Activated naive CD4-positive, alpha-beta T cell treated with anti-CD3 and anti-CD28 coated beads for 36 hours (primary cell): Measurements from ENCODE around the gene CLEC2B. TPM values are rescaled to one million over a fixed set of nuclear protein-coding genes. Genes with fewer than 3 reads are reported as not detected.

Experiments
- CTCF ChIA-PET: fragments of 350-600 bp; sonication (Branson Sonifier 250); formaldehyde crosslinking; loops from one replicate; lab custom pipeline; 2021; ENCODE audit warnings: antibody characterized with exemption; lab: Charles Lee
- DNase-seq: peaks from one replicate; pipeline ENCODE4 v3.0.0-alpha.2; 2020
- H3K27ac Mint-ChIP-seq: one replicate; pipeline ENCODE4 v1.8.0; 2021; ENCODE audit warnings: mild to moderate bottlenecking, mixed read lengths
- H3K27me3 Mint-ChIP-seq: one replicate; pipeline ENCODE4 v1.8.0; 2021; ENCODE audit warnings: low read depth, mixed read lengths
- H3K36me3 Mint-ChIP-seq: one replicate; pipeline ENCODE4 v1.8.0; 2021; ENCODE audit warnings: low read depth, mixed read lengths
- H3K4me1 Mint-ChIP-seq: one replicate; pipeline ENCODE4 v1.8.0; 2021; ENCODE audit warnings: low read depth, mixed read lengths
- H3K4me3 Mint-ChIP-seq: one replicate; pipeline ENCODE4 v1.8.0; 2021; ENCODE audit warnings: mild to moderate bottlenecking, moderate library complexity, mixed read lengths
- H3K9me3 Mint-ChIP-seq: one replicate; pipeline ENCODE4 v1.8.0; 2021; ENCODE audit warnings: mixed read lengths
- intact Hi-C: fragments of 100-400 bp; cut with micrococcal nuclease; formaldehyde crosslinking; loops from one replicate; pipeline ENCODE4 v1.15.1; 2023
- total RNA-seq, 2 experiments: library from RNA; stranded (reverse); gene quantifications; one replicate each; pipeline ENCODE4 v1.2.3, GENCODE V29; 2021

The CLEC2B gene
- total RNA-seq, 2 experiments from 2014 or later = 30.3 to 30.7 TPM

DNA sequence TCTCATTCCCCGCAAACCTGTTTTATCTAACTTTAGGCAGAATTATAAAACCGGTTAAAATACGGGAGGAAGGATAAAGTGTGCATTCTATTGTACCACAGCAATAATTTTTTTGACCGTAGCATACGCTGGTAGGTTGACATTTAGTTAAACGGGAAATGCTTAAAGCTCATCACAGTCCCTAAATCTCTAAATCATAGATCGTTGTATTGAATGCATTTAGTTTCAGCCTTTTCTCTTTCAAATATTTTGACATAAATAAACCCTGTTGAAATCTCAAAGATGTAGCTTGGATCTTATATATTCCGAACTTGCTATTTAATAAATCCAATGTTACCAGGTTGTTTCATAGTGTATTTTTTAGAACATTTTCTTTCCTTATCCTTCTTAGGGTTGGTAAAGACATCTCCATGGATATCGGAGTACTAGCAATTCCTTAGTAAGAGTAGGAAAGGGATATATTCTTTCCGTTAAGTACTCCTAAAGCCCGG is 798 bp downstream of the CLEC2B start:
- DNase-seq = no peak
- intact Hi-C loops = loop anchor here (2.0 to 10.0 kb wide), 8 partner anchors 56 to 1786 kb away; partner anchors contain the start of gene MAGOHB
- Mint-ChIP-seq H3K27ac (peak overlapping the region; percentile 98), H3K4me1 (peaks cover 33% of the 10 kb centered on the region), H3K27me3 (no peaks in the 10 kb centered on the region), H3K4me3 (peak overlapping the region; percentile 91), H3K9me3 (peaks cover 7% of the 10 kb centered on the region), H3K36me3 (peaks cover 19% of the 10 kb centered on the region)
- CTCF ChIA-PET = interaction anchor here (0.5 to 2.4 kb wide), 6 partner anchors 12 to 125 kb away, joined by 3 to 7 read pairs (median 3); partner anchors contain the start of gene CD69

DNA sequence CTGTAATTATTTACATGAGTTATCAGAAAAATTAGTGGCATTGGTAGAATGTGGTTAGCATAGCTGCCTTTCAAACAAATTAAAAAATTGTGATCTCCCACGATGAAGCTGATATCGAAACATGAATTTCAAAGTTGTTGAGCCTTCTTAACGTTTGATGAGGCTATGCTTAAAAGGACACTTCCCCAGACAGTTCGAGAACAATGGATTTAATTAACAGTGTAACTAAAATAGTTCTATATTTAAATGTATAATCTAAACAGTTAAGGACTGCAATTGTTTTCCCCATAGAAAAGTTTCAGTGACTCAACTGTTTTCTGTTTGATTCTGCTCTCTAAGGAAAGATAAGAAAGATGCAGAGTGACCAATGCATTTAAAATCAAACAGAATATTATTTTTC is 1.6 kb downstream of the CLEC2B start:
- Mint-ChIP-seq H3K27ac (peak overlapping the region; percentile 99), H3K27me3 (no peaks in the 10 kb centered on the region), H3K4me1 (peaks cover 38% of the 10 kb centered on the region), H3K36me3 (peaks cover 26% of the 10 kb centered on the region), H3K9me3 (peaks cover 10% of the 10 kb centered on the region), H3K4me3 (peak overlapping the region; percentile 92)
- intact Hi-C loops = loop anchor here (2.0 to 10.0 kb wide), 7 partner anchors 55 to 1787 kb away; partner anchors contain the start of genes GABARAPL1 and MAGOHB
- DNase-seq = no peak
- CTCF ChIA-PET = interaction anchor here (0.6 to 2.4 kb wide), 9 partner anchors 54 to 201 kb away, joined by 3 to 7 read pairs (median 3); partner anchors contain the start of gene CD69

- Mint-ChIP-seq H3K9me3 (peaks cover 10% of the 10 kb centered on the region), H3K36me3 (peaks cover 27% of the 10 kb centered on the region), H3K27ac (peak overlapping the region; percentile 99), H3K27me3 (no peaks in the 10 kb centered on the region), H3K4me3 (peak overlapping the region; percentile 92), H3K4me1 (peaks cover 39% of the 10 kb centered on the region)
- intact Hi-C loops = loop anchor here (1.0 to 10.0 kb wide), 8 partner anchors 55 to 1788 kb away; partner anchors contain the start of genes GABARAPL1 and MAGOHB
- CTCF ChIA-PET = interaction anchor here (0.7 to 2.4 kb wide), 9 partner anchors 53 to 200 kb away, joined by 3 to 7 read pairs (median 3); partner anchors contain the start of gene CD69
- DNase-seq = no peak
Measured at GRCh38 chr12:9866860-9867269, 2.3 kb downstream of the CLEC2B start.

DNA sequence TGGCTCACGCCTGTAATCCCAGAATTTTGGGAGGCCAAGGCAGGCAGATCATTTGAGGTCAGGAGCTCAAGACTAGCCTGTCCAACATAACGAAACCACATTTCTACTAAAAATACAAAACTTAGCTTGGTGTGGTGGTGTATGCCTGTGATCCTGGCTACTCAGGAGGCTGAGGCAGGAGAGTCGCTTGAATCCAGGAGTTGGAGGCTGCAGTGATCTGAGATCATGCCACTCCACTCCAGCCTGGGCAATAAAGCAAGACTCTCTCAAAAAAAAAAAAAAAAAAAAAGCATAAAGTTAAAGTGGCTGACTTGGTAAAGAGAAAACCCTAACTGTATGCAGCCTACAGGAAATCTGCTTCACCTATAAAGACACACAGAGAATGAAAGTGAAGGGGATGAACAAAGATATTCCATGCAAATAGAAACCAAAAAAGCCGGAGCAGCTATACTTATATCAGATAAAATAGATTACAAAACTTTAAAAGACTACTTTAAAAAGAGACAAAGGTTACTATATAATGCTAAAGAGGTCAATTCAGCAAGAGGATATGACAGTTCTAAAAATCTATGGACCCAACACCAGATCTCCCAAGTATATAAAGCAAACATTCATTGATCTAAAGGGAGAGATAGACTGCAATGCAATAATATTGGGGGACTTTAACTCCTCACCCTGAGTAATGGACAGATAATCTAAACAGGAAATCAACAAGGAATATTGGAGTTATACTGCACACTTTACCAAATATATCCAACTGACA is 4.1 kb downstream of the CLEC2B start:
- Mint-ChIP-seq H3K36me3 (peaks cover 30% of the 10 kb centered on the region), H3K27ac (peak overlapping the region; percentile 93), H3K4me1 (peaks cover 36% of the 10 kb centered on the region), H3K27me3 (no peaks in the 10 kb centered on the region), H3K9me3 (peaks cover 10% of the 10 kb centered on the region), H3K4me3 (peak overlapping the region; percentile 78)
- DNase-seq = no peak
- intact Hi-C loops = loop anchor here (1.0 to 10.0 kb wide), 7 partner anchors 53 to 1790 kb away; partner anchors contain the start of gene MAGOHB
- CTCF ChIA-PET = interaction anchor here (0.6 to 1.9 kb wide), 4 partner anchors 79 to 192 kb away, joined by 3 to 6 read pairs (median 4); partner anchors contain the start of gene CD69

GRCh38 chr12:9858135-9858534 is 11.0 kb downstream of the CLEC2B start:
- H3K4me3 Mint-ChIP-seq = no peak overlapping the region
- peaks cover 52% of the 10 kb centered on the region for H3K4me1 Mint-ChIP-seq
- H3K27ac Mint-ChIP-seq = no peak overlapping the region
- DNase-seq = no peak
- H3K36me3 Mint-ChIP-seq = peaks cover 31% of the 10 kb centered on the region
- peaks cover under 1% of the 10 kb centered on the region for H3K9me3 Mint-ChIP-seq
- CTCF ChIA-PET = interaction anchor here (0.6 to 0.7 kb wide), 2 partner anchors 39 to 115 kb away, joined by 3 to 4 read pairs; no protein-coding TSS in a partner anchor
- no peaks in the 10 kb centered on the region for H3K27me3 Mint-ChIP-seq
- intact Hi-C loops = no loop called here

DNA sequence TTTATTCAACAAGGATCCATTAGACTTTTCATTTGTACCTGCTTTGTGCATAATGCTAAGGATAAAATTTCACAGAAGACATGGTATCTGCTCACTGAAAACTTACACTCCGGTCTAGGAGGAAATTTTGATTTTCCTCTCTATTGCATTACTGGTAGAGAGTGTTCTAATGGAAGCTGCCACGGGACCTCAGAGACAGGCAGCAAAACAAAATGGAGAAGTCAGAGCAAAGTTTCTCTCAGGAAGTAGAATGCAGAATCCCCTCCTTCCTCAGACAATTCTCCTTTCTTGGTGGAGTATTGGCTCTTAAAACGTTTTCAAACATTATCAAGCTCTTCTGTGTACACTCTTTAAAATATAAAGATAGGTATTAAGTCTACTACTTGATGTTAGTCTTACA is 12.3 kb downstream of the CLEC2B start:
- no peak overlapping the region for H3K27ac Mint-ChIP-seq
- CTCF ChIA-PET = no interaction called here
- H3K9me3 Mint-ChIP-seq = no peaks in the 10 kb centered on the region
- no peak overlapping the region for H3K4me3 Mint-ChIP-seq
- H3K27me3 Mint-ChIP-seq = no peaks in the 10 kb centered on the region
- H3K36me3 Mint-ChIP-seq = peaks cover 30% of the 10 kb centered on the region
- H3K4me1 Mint-ChIP-seq = peaks cover 42% of the 10 kb centered on the region
- intact Hi-C loops = no loop called here
- no peak for DNase-seq

DNA sequence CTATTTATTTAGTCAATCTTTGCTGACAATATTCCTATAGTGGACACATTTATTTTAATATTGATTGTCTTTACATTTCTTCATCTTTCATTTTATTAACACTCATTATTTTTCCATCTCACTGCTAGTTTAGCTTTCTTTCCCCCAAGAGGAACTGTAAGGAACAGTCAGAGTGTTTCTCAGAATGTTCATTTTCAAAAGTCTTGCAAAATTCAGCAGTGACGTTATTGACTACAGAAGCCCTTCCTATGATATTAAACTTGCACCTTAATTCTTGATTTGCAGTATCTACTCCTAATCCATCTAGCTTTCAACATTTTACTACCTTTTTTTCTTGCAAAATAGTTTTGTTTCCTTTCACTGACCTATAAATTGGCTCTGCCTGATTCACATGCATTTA is 13.0 kb downstream of the CLEC2B start:
- H3K27ac Mint-ChIP-seq = no peak overlapping the region
- H3K27me3 Mint-ChIP-seq = no peaks in the 10 kb centered on the region
- no peak for DNase-seq
- CTCF ChIA-PET = no interaction called here
- H3K9me3 Mint-ChIP-seq = no peaks in the 10 kb centered on the region
- peaks cover 40% of the 10 kb centered on the region for H3K4me1 Mint-ChIP-seq
- intact Hi-C loops = no loop called here
- no peak overlapping the region for H3K4me3 Mint-ChIP-seq
- peaks cover 30% of the 10 kb centered on the region for H3K36me3 Mint-ChIP-seq

- CTCF ChIA-PET = interaction anchor here (0.5 kb wide), 1 partner anchor 1812 kb away, joined by 3 read pairs; no protein-coding TSS in a partner anchor
- H3K27me3 Mint-ChIP-seq = no peaks in the 10 kb centered on the region
- DNase-seq = no peak
- peaks cover 15% of the 10 kb centered on the region for H3K4me1 Mint-ChIP-seq
- H3K4me3 Mint-ChIP-seq = no peak overlapping the region
- peaks cover 30% of the 10 kb centered on the region for H3K36me3 Mint-ChIP-seq
- peaks cover 15% of the 10 kb centered on the region for H3K9me3 Mint-ChIP-seq
- H3K27ac Mint-ChIP-seq = no peak overlapping the region
- intact Hi-C loops = no loop called here
Measured at GRCh38 chr12:9851927-9852326, 17.2 kb downstream of the CLEC2B start.

DNA sequence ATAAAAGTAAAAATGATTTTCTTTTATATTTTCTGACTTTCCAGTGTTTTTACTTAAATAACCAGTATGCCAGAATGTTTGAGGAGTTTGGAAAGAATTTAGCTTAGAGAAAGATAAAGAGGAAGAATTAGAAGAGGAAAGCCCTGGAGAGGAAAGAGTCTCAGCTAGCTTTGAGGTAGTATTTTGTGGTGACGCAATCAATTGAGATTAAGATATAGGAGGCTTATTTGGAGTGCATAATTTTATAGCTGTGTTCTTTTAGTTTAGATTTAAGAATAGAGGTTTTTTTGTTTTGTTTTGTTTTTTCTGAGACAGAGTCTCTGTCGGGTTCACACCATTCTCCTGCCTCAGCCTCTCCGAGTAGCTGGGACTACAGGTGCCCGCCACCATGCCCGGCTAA is 18.1 kb downstream of the CLEC2B start:
- intact Hi-C loops = no loop called here
- CTCF ChIA-PET = no interaction called here
- no peak for DNase-seq
- Mint-ChIP-seq H3K4me1 (peaks cover 8% of the 10 kb centered on the region), H3K4me3 (no peak overlapping the region), H3K36me3 (peaks cover 28% of the 10 kb centered on the region), H3K27me3 (no peaks in the 10 kb centered on the region), H3K27ac (no peak overlapping the region), H3K9me3 (peaks cover 24% of the 10 kb centered on the region)

GRCh38 chr12:9848899-9849298 is 20.3 kb downstream of the CLEC2B start:
- no peaks in the 10 kb centered on the region for H3K27me3 Mint-ChIP-seq
- H3K4me1 Mint-ChIP-seq = peaks cover 6% of the 10 kb centered on the region
- DNase-seq = no peak
- H3K4me3 Mint-ChIP-seq = no peak overlapping the region
- no peak overlapping the region for H3K27ac Mint-ChIP-seq
- CTCF ChIA-PET = no interaction called here
- intact Hi-C loops = no loop called here
- peaks cover 19% of the 10 kb centered on the region for H3K36me3 Mint-ChIP-seq
- peaks cover 33% of the 10 kb centered on the region for H3K9me3 Mint-ChIP-seq

DNA sequence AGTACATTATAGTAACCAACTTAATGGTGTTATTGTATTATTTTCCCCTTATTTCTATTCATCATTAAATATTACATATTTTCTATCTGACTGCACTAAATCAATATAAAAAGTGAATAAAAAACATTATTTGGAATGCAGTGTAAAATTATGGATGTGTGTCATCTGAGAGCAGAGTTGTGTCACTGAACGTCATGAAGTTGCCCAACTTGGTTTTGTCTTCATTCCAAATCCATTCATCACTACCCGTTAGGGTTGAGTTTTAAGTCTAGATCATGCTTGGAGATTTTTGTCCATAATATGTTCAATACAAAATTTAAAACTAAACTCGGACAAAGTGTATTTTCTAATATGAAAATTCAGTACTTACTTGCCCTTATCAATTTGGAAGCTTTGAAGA is 25.7 kb downstream of the CLEC2B start:
- intact Hi-C loops = no loop called here

DNA sequence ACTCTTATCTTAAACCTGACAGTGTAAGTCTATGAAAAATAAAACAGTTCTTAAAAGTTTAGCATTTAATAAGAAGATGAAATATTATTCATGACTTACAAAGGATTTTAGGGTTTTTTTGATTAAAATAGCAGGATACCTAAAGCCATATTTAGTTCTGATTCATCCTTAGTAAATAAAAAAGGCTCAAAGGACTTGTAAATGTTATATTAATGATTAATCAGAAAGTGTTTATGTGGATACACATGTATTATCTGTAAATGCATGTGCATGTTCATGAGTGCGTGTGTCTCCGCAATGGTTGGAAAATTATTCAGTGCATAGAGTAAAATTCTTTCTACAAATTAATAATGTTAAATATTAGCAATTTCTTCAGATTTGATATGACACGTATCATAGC is 37.4 kb downstream of the CLEC2B start:
- no peak for DNase-seq
- intact Hi-C loops = no loop called here
- Mint-ChIP-seq H3K9me3 (no peaks in the 10 kb centered on the region), H3K27ac (no peak overlapping the region), H3K4me1 (no peaks in the 10 kb centered on the region), H3K4me3 (no peak overlapping the region), H3K36me3 (no peaks in the 10 kb centered on the region), H3K27me3 (no peaks in the 10 kb centered on the region)
- CTCF ChIA-PET = no interaction called here

More for the DNA sequence above, 25.7 kb downstream of the CLEC2B start:
- Mint-ChIP-seq H3K9me3 (peaks cover 28% of the 10 kb centered on the region), H3K36me3 (peaks cover 3% of the 10 kb centered on the region), H3K4me1 (no peaks in the 10 kb centered on the region), H3K27ac (no peak overlapping the region), H3K4me3 (no peak overlapping the region), H3K27me3 (no peaks in the 10 kb centered on the region)
- no peak for DNase-seq
- CTCF ChIA-PET = no interaction called here
